ENCODE results near the gene ZFAND3.

- TF ChIP-seq, protein P1, sequence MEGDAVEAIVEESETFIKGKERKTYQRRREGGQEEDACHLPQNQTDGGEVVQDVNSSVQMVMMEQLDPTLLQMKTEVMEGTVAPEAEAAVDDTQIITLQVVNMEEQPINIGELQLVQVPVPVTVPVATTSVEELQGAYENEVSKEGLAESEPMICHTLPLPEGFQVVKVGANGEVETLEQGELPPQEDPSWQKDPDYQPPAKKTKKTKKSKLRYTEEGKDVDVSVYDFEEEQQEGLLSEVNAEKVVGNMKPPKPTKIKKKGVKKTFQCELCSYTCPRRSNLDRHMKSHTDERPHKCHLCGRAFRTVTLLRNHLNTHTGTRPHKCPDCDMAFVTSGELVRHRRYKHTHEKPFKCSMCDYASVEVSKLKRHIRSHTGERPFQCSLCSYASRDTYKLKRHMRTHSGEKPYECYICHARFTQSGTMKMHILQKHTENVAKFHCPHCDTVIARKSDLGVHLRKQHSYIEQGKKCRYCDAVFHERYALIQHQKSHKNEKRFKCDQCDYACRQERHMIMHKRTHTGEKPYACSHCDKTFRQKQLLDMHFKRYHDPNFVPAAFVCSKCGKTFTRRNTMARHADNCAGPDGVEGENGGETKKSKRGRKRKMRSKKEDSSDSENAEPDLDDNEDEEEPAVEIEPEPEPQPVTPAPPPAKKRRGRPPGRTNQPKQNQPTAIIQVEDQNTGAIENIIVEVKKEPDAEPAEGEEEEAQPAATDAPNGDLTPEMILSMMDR (IDR thresholded peaks at IDR 0.05 in 4 of 5, conservative IDR thresholded peaks at IDR 0.05 in 1 of 5) = no peak
- no peak for TF ChIP-seq POLR2A (IDR thresholded peaks at IDR 0.05)
Observed at GRCh38 chr6:38194282-38194572, 374.7 kb downstream of the ZFAND3 start.

All from gastrocnemius medialis (tissue), 4 donors.